GM19193 (cell line): ENCODE data around the gene ITSN2.

ENCODE experiments used
- POLR2A ChIP-seq: IDR thresholded peaks from 4 replicates; pipeline ENCODE4 v1.6.1; 2011; ENCODE audit not compliant: insufficient read depth, insufficient read length; ENCODE audit errors: extremely low read depth

The ITSN2 gene

DNA sequence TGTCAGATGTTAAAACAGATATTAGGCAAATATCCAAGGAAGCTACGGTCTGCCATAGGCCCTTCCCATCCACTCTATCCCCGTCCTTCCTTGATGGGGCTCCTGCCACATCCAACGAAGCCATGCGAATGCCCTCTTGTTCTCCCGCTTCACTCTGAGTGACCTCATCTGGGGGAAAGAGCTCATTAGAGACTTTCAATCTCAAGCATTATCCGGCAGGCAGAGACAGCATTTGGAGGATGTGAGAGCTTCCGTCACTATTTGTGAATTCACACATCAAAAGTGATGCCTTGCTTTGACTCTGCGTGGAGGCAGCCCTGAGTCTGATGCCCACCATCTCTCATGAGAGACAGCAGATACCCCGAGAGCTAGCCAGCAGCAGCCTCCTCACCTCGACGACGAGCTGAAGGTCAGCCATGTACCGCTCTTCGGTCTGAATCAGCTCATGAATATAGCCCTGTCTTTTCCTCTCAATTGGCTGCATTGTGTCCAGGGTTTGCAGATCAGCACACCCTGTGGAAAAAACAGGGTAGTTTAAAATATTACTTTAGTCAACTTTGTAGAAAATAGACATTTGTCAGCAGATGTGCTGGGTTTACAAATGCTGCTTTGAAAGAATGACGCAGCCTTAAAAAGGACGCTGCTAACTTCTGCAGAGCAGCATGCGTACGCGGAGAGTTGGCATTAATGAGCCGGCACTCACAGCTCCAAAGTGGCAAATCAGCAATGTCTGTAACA is 139.6 kb downstream of the ITSN2 start:
- TF ChIP-seq POLR2A = no peak

DNA sequence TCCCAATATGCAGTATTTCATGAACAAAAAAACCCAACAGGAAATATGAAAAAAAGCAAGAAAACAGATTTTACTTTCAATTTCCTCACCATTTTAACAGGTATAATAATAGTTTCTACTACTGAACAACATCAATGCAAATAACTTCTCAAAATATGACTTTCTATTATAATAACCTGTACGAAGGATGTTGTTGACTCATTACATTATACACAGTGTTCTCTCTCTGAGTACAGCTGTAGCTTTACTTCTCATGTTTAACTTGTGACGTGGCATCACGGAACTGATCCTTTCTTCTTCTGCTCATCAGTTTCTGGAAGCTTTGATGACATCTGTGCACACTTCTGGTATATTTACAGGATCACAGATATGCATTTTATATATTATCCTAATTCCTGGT is 145.5 kb downstream of the ITSN2 start:
- no peak for TF ChIP-seq POLR2A

DNA sequence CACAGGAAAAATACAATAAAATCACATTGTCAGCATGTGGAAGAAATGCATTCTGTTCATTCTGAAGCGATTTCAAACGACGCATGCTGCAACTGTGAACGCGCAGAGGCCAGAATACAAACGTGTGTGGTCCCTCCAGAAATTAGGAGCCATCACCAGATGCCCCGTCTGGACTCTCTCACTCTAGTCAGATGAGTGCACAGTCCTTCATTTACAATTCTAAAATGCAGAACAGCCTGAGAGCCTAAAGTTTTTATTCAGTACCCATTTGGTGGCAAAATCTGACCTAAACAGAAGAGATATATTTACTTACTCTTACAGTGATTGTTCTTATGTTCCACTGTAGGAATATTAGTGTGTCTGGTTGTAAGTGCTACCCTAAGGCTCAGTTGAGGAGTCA is 148.9 kb downstream of the ITSN2 start:
- no peak for TF ChIP-seq POLR2A

DNA sequence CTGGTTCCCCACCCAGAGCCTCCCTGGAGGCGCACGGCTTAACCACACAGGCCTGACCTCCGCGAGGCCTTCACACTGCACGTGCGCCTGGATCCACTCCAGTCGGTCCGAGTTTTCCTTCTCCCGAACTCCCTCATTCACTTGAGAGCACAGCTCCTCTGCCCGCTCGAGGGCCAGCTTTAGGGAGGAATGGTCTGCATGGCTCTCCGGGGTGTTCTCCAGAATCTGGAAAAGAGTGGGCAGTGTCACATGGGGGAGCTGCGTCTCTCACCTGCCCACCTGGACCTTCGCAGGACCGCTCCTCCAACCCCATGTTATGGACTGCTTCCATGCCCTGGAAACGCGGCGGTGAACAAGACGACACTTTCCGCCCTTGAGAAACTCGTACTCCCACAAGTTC is 149.6 kb downstream of the ITSN2 start:
- no peak for TF ChIP-seq POLR2A

DNA sequence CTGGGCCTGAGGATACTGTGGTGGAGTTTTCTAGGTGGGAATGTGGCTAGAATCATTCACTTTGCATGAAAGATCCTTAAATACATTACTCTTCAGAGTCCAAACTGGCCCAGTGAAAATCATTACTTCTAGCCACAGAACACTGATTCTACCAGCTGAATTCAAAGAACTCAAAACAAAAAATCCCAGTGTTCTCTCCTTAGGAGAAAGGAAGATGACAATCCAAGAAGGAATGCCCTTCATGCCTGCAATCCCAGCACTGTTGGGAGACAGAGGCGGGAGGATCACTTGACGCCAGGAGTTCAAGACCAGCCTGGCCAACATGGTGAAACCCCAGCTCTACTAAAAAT is 150.3 kb downstream of the ITSN2 start:
- no peak for TF ChIP-seq POLR2A

DNA sequence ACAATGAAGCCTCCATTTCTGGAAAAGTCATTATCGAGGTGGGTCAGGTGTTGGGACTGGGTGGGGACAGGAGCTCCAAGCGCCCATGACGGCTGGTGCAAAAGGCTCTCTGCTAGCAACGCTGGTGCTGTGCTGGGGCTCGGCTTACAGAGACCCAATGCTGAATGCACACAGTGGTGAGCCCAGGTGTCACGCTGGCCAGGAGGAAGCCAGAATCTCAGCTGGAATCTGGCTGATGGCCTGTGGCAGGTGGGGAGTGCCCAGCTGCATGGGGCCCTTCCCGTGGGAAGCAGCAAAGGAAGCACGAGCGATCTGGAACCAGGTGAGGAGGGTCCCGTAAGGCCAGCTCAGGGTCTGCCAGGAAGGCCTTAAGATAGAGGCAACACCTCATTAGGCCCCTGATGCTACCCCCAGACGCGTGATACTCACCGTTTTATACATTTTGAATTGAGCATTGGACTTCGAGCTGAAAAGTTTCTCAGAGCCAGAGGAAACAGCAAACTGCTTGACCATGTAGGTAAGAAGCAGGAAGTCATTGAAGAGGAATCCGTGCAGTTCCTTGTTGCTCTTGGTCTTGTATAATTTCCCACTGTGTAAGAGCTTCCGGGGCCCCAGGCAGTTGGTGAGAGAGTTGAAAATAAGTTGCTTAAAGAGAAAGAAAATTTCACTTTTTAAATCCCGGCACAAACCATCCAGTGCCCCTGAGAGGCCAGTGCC is 150.8 kb downstream of the ITSN2 start:
- no peak for TF ChIP-seq POLR2A

DNA sequence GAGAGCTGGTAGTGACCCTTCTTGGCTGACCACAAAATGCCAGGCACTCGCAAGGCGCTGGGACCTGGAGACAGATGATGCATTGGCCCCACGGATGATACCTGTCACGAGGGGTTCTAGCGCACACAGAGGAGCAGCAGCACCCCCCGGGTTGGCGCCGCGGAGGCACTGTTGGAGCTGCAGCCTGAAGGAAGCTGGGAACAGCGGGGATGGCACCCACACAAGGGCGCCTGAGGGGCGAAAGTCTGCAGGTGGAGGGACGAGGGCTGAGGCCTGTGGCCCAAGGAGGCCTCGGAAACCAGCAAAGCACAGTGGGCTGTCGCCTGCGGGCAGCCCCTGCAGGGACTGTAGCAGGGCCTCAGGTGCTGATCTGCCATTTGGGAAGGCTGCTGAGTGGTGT is 151.8 kb downstream of the ITSN2 start:
- TF ChIP-seq POLR2A = no peak

DNA sequence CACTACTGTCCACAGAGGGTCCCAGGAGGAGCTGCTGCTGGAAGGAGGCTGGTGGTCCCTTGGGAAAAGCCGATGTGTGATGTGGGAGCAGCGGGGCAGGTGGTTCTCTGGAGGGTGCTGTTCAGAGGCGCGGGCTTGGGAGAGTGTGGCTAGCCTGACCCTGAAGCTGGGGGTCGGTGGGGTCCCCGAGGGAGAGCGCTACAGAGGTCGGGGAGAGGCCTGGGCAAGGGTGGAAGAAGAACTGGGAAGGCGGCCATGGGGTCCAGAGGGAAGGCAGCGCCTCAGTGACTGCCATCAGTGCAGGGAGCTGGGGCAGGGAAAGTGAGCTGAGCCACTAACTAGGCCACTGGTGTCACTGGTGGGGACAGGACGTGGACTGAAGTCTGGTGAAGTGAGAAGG is 153.0 kb downstream of the ITSN2 start:
- no peak for TF ChIP-seq POLR2A

DNA sequence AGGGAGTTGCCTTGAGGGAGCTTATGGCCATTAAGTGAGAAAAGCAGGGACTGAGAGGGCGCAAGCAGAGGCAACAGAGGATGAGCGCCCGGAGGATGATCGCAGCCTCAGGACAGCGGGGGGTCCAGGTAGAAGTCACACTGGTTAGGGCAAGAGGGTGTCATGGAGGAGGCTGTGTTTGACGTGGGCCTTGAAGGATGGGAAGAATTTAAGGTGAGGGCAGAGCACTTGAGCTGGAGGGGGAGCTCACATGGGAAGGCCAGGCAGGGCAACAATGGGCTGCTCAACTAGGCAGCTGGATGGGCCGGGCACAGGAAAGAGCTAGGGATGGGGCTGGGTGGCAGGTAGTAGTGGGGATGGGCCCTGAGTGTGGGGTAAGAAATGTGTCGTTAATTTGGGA is 153.6 kb downstream of the ITSN2 start:
- no peak for TF ChIP-seq POLR2A

DNA sequence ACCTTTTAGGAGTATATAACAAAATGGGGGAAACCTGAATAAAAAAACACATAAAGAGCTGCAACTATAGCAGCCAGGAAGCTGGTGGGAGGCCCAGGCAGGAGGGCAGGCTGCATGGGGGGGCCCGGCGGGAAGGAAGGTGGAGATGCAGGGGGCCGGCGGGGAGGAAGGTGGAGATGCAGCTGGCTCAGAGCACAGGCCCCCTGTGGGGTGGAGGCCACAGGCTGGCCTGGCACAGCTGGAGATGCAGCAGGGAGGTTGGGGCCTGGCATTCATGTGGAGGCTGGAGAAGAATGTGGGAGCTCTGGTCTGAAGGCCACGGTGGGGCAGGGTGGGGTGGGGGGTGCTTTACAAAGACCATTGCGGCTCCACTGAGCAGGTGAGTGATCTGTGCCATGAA is 154.1 kb downstream of the ITSN2 start:
- no peak for TF ChIP-seq POLR2A

DNA sequence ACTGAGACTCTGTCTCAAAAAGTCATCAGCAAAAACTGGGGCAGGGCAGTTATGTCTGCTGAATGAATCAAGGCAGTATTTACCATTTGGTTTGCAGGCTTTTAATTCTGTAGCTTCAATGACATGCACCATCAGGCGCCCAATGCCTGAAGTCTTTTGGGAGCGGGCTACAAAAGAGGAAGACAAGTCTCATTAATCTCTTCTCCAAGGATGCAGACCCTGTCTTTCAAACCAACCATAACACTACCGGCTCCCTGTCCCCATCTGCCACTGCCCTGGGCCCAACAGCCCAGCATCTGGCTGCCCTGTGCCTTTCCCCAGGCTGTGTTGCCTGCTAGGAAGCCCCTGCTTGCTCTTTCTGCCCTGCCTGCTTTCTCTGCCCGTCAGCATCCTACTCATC is 155.2 kb downstream of the ITSN2 start:
- TF ChIP-seq POLR2A = no peak

DNA sequence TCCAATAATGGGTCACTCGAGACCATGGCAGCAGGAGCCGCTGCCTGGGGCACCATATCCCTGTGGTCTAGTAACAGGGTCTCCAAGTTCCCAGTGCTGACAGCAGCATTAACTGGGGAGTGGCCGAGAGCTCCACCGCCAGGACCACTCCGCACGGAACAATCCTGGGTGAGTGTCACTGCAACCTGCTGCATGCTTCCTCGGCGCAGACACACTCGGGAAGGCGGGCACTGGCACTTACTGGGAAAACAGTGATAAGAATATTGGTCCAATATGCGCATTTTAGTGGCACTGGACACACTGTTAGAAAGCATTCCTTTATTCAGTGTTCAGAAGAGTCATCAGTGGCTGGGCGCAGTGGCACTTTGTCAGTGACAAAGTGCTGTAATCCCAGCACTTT is 155.8 kb downstream of the ITSN2 start:
- no peak for TF ChIP-seq POLR2A

DNA sequence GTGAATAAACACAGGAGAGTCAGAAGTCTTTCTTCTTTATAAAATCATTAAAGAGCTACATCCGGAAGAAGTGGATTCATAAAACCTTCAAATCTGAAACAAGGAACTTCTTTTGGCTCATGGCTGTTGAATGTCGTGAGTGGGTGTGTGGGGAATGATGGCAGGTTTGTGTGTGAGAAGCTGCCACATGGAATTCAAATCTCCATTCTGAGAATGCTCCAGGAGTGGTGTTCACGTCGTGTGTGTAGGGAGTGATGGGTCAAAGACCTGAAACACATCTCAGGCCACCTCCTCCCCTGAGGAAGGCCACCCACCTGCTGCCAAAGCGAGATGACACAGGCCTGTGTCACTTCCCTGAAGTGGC is 156.6 kb downstream of the ITSN2 start:
- no peak for TF ChIP-seq POLR2A

DNA sequence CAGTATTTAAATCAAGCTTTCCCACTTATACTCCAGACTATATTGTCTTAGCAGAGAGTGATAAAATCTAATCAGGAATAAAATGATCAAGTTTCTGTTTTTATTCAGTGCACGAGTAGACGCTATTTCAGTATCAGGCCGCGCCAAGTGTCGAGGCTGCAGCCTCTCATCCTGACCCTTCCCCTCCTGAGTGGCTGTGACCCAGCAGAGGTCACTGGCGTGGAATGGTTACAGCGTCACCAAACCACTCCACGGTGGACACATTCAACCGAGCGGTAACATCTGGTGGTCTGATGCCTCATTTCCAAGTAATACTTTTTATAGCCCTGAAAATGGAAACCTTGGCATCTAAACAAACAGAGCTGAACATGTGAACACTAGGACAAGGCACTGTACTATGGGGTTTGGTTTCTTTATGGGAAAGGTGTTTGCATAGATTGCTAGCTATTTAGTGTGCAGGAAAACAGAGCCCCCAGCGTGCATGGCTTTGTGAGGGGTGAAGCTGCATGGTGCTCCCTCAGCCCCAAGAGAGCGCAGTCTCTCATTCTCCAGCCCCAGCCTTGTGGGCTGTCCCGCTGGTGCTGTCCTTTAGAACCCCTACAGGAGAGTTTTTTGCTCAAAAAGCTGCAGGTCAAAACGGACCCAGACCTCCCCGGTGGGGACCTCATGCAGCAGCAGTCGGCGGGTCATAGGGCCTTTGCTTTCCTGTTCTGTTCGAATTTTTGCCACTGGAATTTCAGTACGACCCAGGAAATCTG is 157.1 kb downstream of the ITSN2 start:
- no peak for TF ChIP-seq POLR2A

DNA sequence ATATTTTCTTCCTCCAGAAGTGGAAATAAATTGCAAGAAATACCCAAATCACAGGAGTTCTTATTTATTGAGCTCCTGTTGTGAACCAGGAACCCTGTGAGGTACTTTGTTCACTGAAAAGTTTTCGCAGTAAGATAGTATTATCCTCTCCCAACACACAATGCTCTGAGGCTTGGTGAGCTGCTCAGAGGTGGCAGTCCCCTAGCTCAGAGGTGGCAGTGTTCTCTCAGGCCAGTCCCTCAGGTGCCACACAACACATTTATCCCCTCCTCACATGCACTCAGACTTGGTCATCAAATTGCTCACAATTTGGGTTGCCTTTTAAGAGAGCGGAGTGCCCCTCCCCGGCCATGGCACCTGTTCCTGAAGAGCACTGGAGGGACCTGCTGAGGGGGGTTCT is 159.5 kb downstream of the ITSN2 start:
- no peak for TF ChIP-seq POLR2A
